NT2/D1 (cell line): ENCODE results near the gene PKP4.

Experiments
- DNase-seq: peaks from one replicate; pipeline ENCODE4 v3.0.0-alpha.2; 2011; ENCODE audit warnings: low read depth, low spot score
- H3K27me3 ChIP-seq: 2 replicates; pipeline ENCODE4 v1.6.0; 2011; ENCODE audit warnings: mild to moderate bottlenecking; ENCODE audit not compliant: insufficient read length, insufficient read depth
- H3K36me3 ChIP-seq: 2 replicates; pipeline ENCODE4 v1.6.1; 2011; ENCODE audit warnings: mild to moderate bottlenecking, low read length, mixed read lengths; ENCODE audit not compliant: insufficient read depth, insufficient read length
- H3K4me1 ChIP-seq: 2 replicates; pipeline ENCODE4 v1.5.1; 2011; ENCODE audit not compliant: insufficient read depth, insufficient read length
- H3K4me3 ChIP-seq: 2 replicates; pipeline ENCODE4 v1.5.1; 2011; ENCODE audit warnings: low read depth; ENCODE audit not compliant: insufficient read length
- H3K9ac ChIP-seq: 2 replicates; pipeline ENCODE4 v1.6.0; 2011; ENCODE audit warnings: low read depth; ENCODE audit not compliant: insufficient read length
- H3K9me3 ChIP-seq: 2 replicates; pipeline ENCODE4 v1.5.1; 2011; ENCODE audit warnings: mild to moderate bottlenecking, low read length; ENCODE audit not compliant: insufficient read depth
- SUZ12 ChIP-seq: IDR thresholded peaks from 2 replicates; pipeline ENCODE4 v1.6.1; 2011; ENCODE audit not compliant: insufficient read length, insufficient read depth; ENCODE audit errors: extremely low read depth
- YY1 ChIP-seq: IDR thresholded peaks from 2 replicates; pipeline ENCODE4 v1.6.1; 2011; ENCODE audit not compliant: insufficient read length, insufficient read depth
- ZNF274 ChIP-seq: IDR thresholded peaks from 2 replicates; pipeline ENCODE4 v1.6.1; 2011; ENCODE audit warnings: mild to moderate bottlenecking, low read depth, low read length

The PKP4 gene

DNA sequence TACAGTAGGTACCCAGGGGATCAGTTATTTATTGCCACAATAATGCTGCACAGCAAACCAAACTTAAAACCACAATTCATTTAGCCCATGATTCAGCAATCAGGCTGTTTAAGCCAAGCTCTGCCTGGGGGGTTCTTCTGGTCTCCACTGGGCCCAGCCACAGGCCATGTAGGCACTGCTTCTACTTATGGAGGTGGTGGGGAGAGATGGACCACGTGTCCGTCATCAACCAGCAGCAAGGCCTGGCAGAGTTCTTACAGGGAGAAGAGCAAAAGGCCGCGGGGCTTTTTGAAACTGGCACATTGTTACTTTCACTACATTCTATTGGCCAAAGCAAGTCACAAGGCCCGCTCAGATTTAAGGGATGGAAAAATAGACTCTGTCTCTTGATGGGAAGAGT is 262.1 kb downstream of the PKP4 start:
- Histone ChIP-seq H3K36me3 (no peaks in the 10 kb centered on the region), H3K9me3 (no peaks in the 10 kb centered on the region), H3K9ac (no peak overlapping the region), H3K27me3 (no peaks in the 10 kb centered on the region), H3K4me3 (no peak overlapping the region), H3K4me1 (peaks cover 11% of the 10 kb centered on the region)
- no peak for DNase-seq
- TF ChIP-seq YY1 (no peak), SUZ12 (no peak), ZNF274 (no peak)

DNA sequence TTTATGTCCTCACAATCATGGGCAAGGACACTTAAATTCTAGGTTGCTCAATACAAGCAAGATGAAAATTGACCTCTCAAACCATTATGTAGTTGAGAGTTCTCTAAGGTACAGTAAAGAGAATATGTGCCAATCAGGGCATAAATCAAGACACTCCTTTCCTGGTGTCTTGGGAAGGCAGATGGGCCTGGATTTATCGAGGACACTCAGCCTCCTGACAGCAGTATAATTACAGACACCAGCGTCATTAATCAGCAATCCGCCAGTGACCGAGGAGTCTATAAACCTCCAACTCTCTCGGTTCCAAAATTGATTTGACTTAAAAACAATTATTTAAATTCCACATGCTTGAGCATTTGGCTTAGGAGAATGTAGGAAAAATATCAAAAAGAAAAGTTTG is 262.7 kb downstream of the PKP4 start:
- no peaks in the 10 kb centered on the region for H3K27me3 ChIP-seq
- no peak for TF ChIP-seq YY1
- no peak for TF ChIP-seq SUZ12
- TF ChIP-seq ZNF274 = no peak
- H3K4me1 ChIP-seq = peaks cover 12% of the 10 kb centered on the region
- no peaks in the 10 kb centered on the region for H3K36me3 ChIP-seq
- H3K4me3 ChIP-seq = no peak overlapping the region
- DNase-seq = no peak
- no peaks in the 10 kb centered on the region for H3K9me3 ChIP-seq
- no peak overlapping the region for H3K9ac ChIP-seq

DNA sequence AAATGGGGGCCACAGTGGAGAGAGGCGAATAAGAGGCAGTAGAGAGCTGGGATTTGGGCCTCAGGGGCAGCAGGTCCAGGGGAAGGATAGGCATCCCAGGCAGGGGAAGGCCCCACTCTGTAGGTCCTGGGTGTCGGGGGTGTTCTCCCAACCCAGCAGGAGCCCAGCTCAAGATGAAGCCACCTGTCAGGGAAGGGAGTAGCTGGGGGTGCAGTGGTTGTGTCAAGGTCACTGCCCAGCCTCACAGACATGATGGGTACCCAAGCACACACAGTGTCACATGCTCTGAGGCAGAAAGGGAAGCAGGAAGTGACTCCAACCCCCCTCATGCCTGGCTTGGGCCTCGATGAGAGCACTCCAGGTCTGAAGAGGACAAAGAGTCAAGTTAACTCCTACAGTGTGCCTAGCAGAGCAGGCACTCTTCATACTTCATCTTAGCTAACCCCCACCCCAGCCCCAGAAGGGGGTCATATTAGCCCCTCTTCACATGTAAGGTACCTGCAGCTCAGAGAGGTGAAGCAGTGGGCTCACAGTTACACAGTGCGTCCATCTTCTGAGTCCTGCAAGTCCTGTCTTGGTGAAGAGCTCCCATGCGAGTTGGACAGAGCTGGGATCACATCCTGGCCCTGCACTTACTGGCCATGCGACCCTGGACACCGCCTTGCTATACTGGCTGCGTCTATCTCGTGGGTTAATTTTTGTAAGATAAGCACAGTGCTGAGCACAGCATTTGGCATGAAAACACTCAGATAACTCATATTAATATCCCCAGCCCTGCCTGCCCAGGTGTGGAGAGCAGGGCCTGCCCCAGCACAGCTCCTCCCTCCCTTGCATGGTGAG is 265.7 kb downstream of the PKP4 start:
- Histone ChIP-seq H3K9me3 (no peaks in the 10 kb centered on the region), H3K9ac (no peak overlapping the region), H3K4me3 (no peak overlapping the region), H3K4me1 (peaks cover 23% of the 10 kb centered on the region), H3K36me3 (no peaks in the 10 kb centered on the region), H3K27me3 (no peaks in the 10 kb centered on the region)
- TF ChIP-seq SUZ12 (no peak), ZNF274 (no peak), YY1 (no peak)
- no peak for DNase-seq

DNA sequence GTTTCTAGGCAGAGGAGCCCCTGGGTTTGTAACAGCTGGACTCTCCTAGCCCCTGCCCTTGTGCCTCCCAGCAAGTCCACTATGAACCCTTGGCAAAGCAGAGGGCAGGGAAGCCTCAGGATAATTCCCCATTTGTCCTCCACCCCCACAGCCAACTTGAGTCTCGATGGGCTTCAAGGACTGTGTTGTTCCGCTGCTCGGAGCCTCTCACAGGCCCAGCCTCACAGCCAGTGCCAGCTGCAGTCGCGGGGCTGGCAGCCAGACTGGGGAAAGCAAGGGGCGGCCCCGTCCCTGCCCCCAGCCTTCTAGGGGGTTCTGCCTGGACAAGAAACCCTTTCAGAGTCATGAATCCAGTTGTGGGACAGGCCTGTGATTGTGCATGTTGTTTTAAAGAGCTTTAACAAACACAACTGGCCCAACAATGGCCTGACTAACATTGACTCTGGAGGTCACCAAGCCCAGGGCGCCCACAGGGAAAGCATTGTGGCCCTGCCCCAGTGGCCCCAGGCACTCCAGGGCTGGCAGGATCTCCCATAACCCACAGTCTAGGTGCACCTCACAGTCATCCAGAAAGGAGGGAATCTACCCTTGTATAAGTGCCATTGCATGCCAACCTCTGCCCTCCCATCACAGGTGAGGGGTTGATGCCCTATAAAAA is 266.6 kb downstream of the PKP4 start:
- Histone ChIP-seq H3K27me3 (no peaks in the 10 kb centered on the region), H3K36me3 (no peaks in the 10 kb centered on the region), H3K9me3 (no peaks in the 10 kb centered on the region), H3K4me3 (no peak overlapping the region), H3K9ac (no peak overlapping the region), H3K4me1 (peaks cover 23% of the 10 kb centered on the region)
- DNase-seq = no peak
- TF ChIP-seq YY1 (no peak), SUZ12 (no peak), ZNF274 (no peak)

DNA sequence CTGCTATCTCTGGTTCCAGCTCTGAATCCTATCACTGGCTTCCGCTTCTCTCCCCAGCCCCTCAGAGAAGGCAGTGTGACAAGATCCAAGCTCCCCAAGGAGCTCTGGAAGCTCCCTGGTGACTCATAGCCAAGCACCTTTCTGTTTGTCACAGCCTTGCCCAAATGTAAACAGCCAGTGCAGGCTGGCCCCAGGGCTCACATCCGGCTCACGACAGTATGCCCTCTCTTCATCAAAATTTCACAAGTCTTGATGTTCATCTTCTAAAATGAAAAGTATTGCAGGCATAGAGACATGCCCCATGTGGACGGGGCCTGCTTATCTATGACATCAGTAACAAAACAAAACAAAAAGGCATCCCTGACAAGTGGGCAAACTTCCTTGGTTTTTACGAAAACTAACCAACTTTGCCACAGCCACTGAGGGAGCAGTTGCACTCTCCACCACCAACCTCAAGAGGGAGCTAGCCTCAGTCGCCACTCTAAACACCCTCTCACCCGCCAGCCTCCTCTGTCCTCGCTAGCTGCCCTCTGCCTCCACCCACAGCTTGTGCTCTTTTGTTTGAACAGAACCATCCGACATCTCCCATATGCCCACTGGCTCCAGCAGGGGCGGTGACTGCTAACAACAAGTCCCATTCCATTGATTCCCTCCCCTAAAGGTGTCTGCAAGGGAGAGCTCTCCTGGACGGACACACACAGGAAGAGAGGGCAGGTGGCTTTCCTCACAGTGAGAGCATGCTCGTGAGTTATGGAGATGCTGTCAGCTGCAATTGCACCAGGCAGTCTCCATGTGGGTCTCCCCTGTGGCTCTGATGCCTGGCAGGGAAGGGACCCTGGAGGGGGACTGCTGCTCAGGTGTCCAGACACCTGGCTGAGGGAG is 267.4 kb downstream of the PKP4 start:
- no peaks in the 10 kb centered on the region for H3K36me3 ChIP-seq
- DNase-seq = no peak
- H3K4me3 ChIP-seq = no peak overlapping the region
- no peaks in the 10 kb centered on the region for H3K9me3 ChIP-seq
- H3K27me3 ChIP-seq = no peaks in the 10 kb centered on the region
- H3K9ac ChIP-seq = no peak overlapping the region
- TF ChIP-seq ZNF274 (no peak), YY1 (no peak), SUZ12 (no peak)
- H3K4me1 ChIP-seq = peaks cover 23% of the 10 kb centered on the region

DNA sequence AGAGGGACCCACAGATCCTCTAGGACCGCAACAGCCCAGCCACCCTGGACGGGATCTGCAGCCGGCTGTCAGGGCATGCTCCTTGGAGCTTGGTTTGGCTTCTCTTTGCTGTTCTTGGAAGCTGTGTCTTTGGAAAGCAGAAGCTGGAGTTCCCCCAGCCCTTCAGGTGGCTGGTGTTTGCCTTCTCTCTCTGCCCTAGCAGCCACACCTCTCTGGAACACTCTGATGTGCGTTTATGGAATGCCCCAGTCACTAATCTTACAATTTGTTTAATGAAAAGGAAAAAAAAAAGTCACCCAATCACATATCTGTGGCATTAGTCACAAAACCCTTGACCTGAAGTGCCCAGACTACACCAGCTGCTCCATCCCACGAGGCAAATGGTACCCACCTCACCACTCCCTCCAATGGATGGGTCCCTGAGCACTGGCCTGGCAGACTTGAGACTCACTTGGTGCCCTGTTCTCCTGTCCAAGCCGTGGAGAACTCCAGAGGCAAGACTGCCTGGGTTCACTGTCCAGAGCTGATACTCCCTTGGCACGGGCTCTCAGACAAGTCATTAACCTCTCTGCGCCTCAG is 268.1 kb downstream of the PKP4 start:
- Histone ChIP-seq H3K4me1 (peaks cover 23% of the 10 kb centered on the region), H3K9me3 (no peaks in the 10 kb centered on the region), H3K27me3 (no peaks in the 10 kb centered on the region), H3K36me3 (no peaks in the 10 kb centered on the region), H3K9ac (no peak overlapping the region), H3K4me3 (no peak overlapping the region)
- TF ChIP-seq YY1 (no peak), ZNF274 (no peak), SUZ12 (no peak)
- DNase-seq = no peak

GRCh38 chr2:158725441-158725891 is 268.7 kb downstream of the PKP4 start:
- Histone ChIP-seq H3K4me3 (no peak overlapping the region), H3K36me3 (no peaks in the 10 kb centered on the region), H3K9ac (no peak overlapping the region), H3K9me3 (no peaks in the 10 kb centered on the region), H3K27me3 (no peaks in the 10 kb centered on the region), H3K4me1 (peaks cover 23% of the 10 kb centered on the region)
- TF ChIP-seq ZNF274 = no peak
- no peak for TF ChIP-seq SUZ12
- TF ChIP-seq YY1 = no peak
- DNase-seq = no peak
